ENCODE measurements around the gene PUSL1.

PUSL1 gene

DNA sequence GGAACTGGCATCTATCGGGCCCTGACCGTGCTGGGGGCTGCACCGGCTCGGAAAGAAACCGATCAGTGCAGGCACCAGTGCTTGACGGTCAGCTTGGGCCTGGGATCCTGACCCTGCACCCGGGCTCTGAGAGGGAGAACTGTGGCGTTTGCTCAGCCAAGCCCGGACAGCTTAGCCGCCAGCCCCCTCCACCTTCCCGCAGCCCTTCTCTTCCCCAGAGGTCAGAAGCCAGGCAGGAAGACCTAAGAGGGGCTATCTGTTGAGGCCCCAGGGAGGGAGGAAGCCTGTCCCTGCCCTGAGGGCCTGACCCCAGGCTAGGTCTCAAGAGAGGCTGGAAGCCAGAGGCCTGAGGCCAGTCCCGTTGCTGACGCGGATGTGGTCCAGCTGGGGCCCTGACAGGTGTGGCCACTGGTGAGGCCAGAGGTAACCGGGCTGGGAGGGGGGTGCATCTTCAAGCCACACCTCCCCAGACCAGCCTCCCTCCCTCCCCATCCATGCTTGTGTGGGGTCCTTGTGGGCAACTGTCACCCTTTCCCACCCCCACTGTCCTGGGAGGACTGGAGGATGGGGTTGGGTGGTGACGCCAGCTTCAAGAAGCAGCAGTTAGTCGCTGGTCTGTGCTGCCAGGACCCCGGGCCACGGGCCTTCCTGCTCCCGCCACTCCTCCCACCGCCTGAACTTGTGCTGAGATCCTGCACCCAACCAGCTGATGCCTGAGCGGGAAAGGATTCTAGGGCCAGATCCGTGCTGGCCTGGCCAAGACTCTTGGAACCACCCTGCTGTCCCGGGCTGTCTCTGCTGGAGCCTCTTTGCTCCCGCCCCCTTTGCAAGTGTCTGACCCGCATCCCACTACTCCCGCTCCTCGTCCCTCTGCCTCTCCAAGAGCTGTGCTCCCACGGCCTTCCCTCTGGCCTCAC is 43.4 kb downstream of the PUSL1 start:
- DNase-seq = no peak
- in situ Hi-C loops (cut with HindIII; ENCODE audit: low pct_ligation_motif_present, low sequenced_read_pairs) = no loop called here
- no peak overlapping the region for H3K27ac ChIP-seq
- H3K36me3 ChIP-seq (replicated peaks) = peaks cover 8% of the 10 kb centered on the region
- H3K4me3 ChIP-seq (ENCODE audit: low read depth, low read length) = no peak overlapping the region
- TF ChIP-seq, protein P1, sequence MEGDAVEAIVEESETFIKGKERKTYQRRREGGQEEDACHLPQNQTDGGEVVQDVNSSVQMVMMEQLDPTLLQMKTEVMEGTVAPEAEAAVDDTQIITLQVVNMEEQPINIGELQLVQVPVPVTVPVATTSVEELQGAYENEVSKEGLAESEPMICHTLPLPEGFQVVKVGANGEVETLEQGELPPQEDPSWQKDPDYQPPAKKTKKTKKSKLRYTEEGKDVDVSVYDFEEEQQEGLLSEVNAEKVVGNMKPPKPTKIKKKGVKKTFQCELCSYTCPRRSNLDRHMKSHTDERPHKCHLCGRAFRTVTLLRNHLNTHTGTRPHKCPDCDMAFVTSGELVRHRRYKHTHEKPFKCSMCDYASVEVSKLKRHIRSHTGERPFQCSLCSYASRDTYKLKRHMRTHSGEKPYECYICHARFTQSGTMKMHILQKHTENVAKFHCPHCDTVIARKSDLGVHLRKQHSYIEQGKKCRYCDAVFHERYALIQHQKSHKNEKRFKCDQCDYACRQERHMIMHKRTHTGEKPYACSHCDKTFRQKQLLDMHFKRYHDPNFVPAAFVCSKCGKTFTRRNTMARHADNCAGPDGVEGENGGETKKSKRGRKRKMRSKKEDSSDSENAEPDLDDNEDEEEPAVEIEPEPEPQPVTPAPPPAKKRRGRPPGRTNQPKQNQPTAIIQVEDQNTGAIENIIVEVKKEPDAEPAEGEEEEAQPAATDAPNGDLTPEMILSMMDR (IDR thresholded peaks at IDR 0.05; ENCODE audit: low read depth, low read length, missing control alignments) = no peak
- no peaks in the 10 kb centered on the region for H3K27me3 ChIP-seq (replicated peaks)

DNA sequence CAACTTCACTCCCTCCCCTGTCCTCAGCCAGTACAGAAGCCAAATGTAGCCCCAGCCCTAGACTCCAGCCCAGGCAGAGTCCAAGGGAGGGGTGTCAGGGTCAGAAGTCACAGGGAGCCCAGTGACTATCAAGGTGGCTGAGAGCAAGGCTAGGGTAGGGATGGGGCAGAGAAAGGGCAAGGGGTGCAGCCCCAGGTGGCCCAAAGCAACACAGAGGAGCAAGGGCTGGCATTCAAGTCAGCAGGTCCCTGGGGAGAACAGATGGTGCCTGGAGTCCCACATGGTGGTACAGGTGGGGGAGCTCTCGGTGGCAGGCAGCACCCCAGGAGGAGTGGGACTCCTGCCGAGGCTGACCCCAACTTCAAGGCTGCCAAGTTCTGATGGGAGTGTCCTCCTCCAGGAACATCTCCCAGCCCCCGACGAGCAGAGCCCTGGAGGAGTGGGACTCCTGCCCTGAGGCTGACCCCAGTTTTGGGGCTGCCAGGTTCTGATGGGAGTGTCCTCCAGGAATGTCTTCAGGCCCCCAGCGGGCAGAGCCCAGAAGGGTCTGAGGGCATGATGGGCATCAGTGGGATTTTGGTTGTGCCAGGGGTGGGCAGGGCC is 44.5 kb downstream of the PUSL1 start:
- H3K36me3 ChIP-seq (replicated peaks) = peaks cover 8% of the 10 kb centered on the region
- no peak overlapping the region for H3K27ac ChIP-seq
- DNase-seq = no peak
- in situ Hi-C loops (cut with HindIII; ENCODE audit: low pct_ligation_motif_present, low sequenced_read_pairs) = no loop called here
- no peaks in the 10 kb centered on the region for H3K27me3 ChIP-seq (replicated peaks)
- TF ChIP-seq, protein P1 (IDR thresholded peaks at IDR 0.05; ENCODE audit: low read depth, low read length, missing control alignments) = no peak
- no peak overlapping the region for H3K4me3 ChIP-seq (ENCODE audit: low read depth, low read length)

DNA sequence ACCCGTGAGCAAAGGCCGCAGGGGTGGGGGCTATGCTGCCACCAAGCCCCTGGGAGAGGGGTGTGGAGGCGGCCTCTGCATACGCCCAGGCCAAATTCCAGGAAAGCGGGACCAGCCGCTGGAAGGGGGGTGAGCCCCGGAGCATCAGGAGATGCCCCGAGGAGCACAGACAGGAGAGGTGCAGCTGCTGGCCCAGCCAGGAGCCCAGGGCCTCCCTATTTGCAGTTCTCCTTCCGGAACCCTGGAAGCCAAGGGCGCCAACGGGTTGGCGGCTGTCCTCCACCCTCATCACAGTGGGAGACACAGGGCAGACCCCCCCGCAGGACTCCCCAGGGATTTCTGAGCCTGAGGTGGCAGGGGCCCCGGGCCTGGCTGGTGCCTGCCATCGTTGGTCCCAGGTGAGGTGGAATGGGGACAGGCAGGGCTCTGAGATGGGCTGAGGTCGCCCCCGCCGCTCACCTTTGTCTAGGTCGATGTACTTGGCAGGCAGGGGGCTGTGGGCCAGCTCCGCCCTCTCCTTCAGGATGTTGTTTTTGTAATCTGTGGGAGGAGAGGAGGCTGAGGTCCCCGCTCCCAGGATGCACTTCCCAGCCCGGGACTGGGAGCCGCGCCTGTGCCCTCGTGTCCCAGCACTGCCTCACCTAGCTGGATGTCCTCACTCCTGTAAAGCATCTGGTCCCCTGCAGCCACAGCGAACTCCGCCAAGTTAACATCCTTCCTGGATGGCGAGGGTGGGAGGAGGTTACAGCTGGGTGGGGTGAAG is 45.2 kb downstream of the PUSL1 start:
- in situ Hi-C loops (cut with HindIII; ENCODE audit: low pct_ligation_motif_present, low sequenced_read_pairs) = no loop called here
- H3K36me3 ChIP-seq (replicated peaks) = peaks cover 8% of the 10 kb centered on the region

DNA sequence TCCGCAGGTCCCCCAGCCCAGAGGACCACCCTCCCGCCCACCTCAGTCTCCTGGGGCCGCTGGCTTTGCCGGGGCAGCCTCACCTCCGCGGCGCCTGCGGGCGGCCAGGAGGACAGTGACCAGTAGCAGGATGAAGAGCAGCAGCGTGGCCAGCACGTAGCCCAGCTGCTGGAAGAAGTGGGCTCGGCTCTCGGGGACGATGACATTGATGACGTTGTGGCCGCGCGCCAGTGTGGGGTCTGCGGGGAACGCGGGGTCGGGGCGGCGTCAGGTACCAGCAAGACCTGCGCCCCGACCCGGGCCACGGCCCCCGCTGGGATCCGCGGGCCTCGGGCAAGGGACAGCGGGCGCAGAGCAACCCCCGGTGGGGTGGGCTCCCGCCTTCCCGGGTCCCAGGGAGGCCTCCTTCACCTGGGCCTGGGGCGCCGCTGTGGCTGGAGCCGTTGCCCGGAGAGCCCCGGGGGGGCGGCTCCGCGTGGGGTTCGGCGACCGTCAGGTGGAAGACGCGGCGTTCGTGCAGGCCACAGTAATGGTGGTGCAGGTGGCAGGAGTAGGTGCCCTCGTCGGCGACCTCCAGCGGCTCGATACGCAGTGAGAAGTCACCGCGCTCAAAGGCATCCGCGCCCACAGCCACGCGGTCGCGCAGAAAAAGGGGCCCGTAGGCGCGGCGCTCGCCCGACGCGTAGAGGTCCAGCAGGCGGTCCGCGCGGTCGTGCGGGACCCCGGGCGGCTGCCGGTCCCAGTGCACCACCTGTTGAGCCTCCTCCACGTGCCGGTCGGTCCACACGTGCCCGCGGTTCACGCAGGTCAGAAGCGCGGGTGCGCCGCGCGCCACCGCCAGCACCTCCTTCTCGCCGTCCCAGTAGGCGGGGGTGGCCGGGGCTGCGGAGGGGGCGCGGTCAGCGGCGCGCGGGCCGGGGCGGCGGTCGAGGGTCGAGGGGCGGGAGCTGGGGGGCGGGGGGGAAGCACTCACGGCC is 46.2 kb downstream of the PUSL1 start:
- TF ChIP-seq, protein P1 (IDR thresholded peaks at IDR 0.05; ENCODE audit: low read depth, low read length, missing control alignments) = no peak
- no peak overlapping the region for H3K4me3 ChIP-seq (ENCODE audit: low read depth, low read length)
- peaks cover 8% of the 10 kb centered on the region for H3K36me3 ChIP-seq (replicated peaks)
- DNase-seq = no peak
- in situ Hi-C loops (cut with HindIII; ENCODE audit: low pct_ligation_motif_present, low sequenced_read_pairs) = no loop called here
- no peaks in the 10 kb centered on the region for H3K27me3 ChIP-seq (replicated peaks)
- H3K27ac ChIP-seq = no peak overlapping the region

More for the DNA sequence above, 45.2 kb downstream of the PUSL1 start:
- H3K27me3 ChIP-seq (replicated peaks) = no peaks in the 10 kb centered on the region
- TF ChIP-seq, protein P1 (IDR thresholded peaks at IDR 0.05; ENCODE audit: low read depth, low read length, missing control alignments) = no peak
- no peak for DNase-seq
- H3K4me3 ChIP-seq (ENCODE audit: low read depth, low read length) = no peak overlapping the region
- no peak overlapping the region for H3K27ac ChIP-seq

DNA sequence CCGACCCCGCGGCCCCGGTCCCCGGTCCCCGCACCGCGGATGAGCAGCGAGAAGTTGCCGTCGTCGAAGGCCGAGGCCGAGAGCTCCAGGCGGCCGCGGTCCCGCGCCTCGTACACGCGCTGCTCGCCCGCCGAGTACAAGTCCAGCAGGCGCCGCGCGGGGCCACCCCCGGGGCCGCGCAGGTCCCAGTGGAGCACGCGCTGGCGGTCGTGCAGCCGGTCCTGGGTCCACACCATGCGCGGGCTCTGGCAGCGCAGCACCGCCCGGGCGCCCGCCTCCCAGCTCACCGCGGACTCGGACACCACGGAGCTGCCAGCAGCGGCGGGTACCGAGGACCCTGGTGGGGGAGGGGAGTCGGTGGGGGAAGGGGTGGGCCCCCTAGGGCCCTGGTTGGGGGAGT is 47.0 kb downstream of the PUSL1 start:
- Histone ChIP-seq H3K27me3 (replicated peaks) (no peaks in the 10 kb centered on the region), H3K36me3 (replicated peaks) (peaks cover 8% of the 10 kb centered on the region), H3K27ac (no peak overlapping the region), H3K4me3 (ENCODE audit: low read depth, low read length) (peak overlapping the region; percentile 26)
- TF ChIP-seq, protein P1 (IDR thresholded peaks at IDR 0.05; ENCODE audit: low read depth, low read length, missing control alignments) = no peak
- in situ Hi-C loops (cut with HindIII; ENCODE audit: low pct_ligation_motif_present, low sequenced_read_pairs) = no loop called here
- no peak for DNase-seq

All from brain microvascular endothelial cell (primary cell).